Fibroblast of pulmonary artery (primary cell): ENCODE results near the gene ABO.
A peak's percentile ranks its signal among the peaks of the same experiment; 100 is the strongest.
"Not testable (repeated sequence)": the region's sequence is repeated elsewhere in the genome, so short reads cannot be mapped to it uniquely, and the experiment has no call there.

Experiments used
- DNase-seq: peaks from one replicate; pipeline ENCODE4 v3.0.0-alpha.2; 2010; ENCODE audit warnings: low read depth
- H3K4me3 ChIP-seq: replicated peaks from 2 replicates; pipeline ENCODE4 v1.5.1; 2011; ENCODE audit warnings: low read depth, mild to moderate bottlenecking, control low read depth, low read length, moderate library complexity
- CTCF ChIP-seq: IDR thresholded peaks from 2 replicates; pipeline ENCODE4 v1.5.1; 2011; ENCODE audit warnings: mild to moderate bottlenecking, control low read depth, low read length, inconsistent platforms; ENCODE audit errors: missing control alignments

The ABO gene

GRCh38 chr9:133226219-133227171 lies 48.5 kb downstream of the ABO start:
- TF ChIP-seq CTCF, result no peak
- DNase-seq, result no peak
- H3K4me3 ChIP-seq, result no peak overlapping the region

GRCh38 chr9:133225171-133226011 lies 49.6 kb downstream of the ABO start:
- no peak for DNase-seq
- H3K4me3 ChIP-seq, result no peak overlapping the region
- no peak for TF ChIP-seq CTCF

- no peak for DNase-seq
- no peak overlapping the region for H3K4me3 ChIP-seq
- no peak for TF ChIP-seq CTCF
Observed at GRCh38 chr9:133224762-133225161, 50.2 kb downstream of the ABO start.

- not testable (repeated sequence) for DNase-seq, H3K4me3 ChIP-seq
Observed at GRCh38 chr9:133223159-133223756, 51.7 kb downstream of the ABO start.

GRCh38 chr9:133221994-133222393 lies 53.0 kb downstream of the ABO start:
- H3K4me3 ChIP-seq, DNase-seq: not testable (repeated sequence)

- no peak for TF ChIP-seq CTCF
- DNase-seq, result no peak
Observed at GRCh38 chr9:133221177-133221809, 53.7 kb downstream of the ABO start.

GRCh38 chr9:133218049-133218975 lies 56.7 kb downstream of the ABO start:
- DNase-seq, H3K4me3 ChIP-seq: not testable (repeated sequence)

More at GRCh38 chr9:133221177-133221809, 53.7 kb downstream of the ABO start:
- no peak overlapping the region for H3K4me3 ChIP-seq

- not testable (repeated sequence) for H3K4me3 ChIP-seq, DNase-seq
Observed at GRCh38 chr9:133217333-133217988, 57.5 kb downstream of the ABO start.

GRCh38 chr9:133214276-133214675 lies 60.7 kb downstream of the ABO start:
- peak; percentile 50 for DNase-seq
- not testable (repeated sequence) for H3K4me3 ChIP-seq
